Lower leg skin (tissue), 4 donors: ENCODE data around the gene VAMP7. TPM values are rescaled to one million over a fixed set of nuclear protein-coding genes. Genes with fewer than 3 reads are reported as not detected.
"Not testable (repeated sequence)": the region's sequence is repeated elsewhere in the genome, so short reads cannot be mapped to it uniquely, and the experiment has no call there.

ENCODE experiments used
- DNase-seq, 2 donors: peaks; one replicate each; pipeline ENCODE4 v3.0.0-alpha.2; 2019; ENCODE audit warnings: low spot score in 2 of 2
- H3K4me3 ChIP-seq: fragments of 200-600 bp; sonication (generic); 2 replicates; pipeline ENCODE4 v1.5.1; 2017; ENCODE audit warnings: mild to moderate bottlenecking, low read depth; ENCODE audit not compliant: poor library complexity, severe bottlenecking
- POLR2A ChIP-seq, 2 donors: fragments of 450-650 bp; IDR thresholded peaks; one replicate each; pipeline ENCODE4 v1.6.1; 2016 to 2017; ENCODE audit warnings: antibody characterized with exemption in 2 of 2, mild to moderate bottlenecking in 1 of 2, moderate library complexity in 1 of 2
- WGBS, 2 donors: methylation state at CpG; one replicate each; pipeline ENCODE4 v1.1.5; 2018; 5-methylcytosine and 5-hydroxymethylcytosine counted together
- intact Hi-C: fragments of 100-400 bp; cut with DNase I; formaldehyde crosslinking; loops from one replicate; pipeline ENCODE4 v1.15.0; 2023; ENCODE audit warnings: low total_unique reads
- total RNA-seq, 4 donors: library from RNA; depleted of rRNA; stranded (reverse); fragments of >200 nt; gene quantifications; one replicate each; pipeline ENCODE4 v1.1.0, GENCODE V29; 2016
- TF ChIP-seq, protein P1 (sequence below), 3 donors: fragments of 450-650 bp; IDR thresholded peaks; one replicate each; pipeline ENCODE4 v1.5.1; 2016; ENCODE audit warnings: antibody characterized with exemption in 3 of 3, mild to moderate bottlenecking in 3 of 3, moderate library complexity in 2 of 3

VAMP7 gene
- total RNA-seq, 4 donors from 2014 or later, result 24.8 to 28.2 (median 26.1) TPM

DNA sequence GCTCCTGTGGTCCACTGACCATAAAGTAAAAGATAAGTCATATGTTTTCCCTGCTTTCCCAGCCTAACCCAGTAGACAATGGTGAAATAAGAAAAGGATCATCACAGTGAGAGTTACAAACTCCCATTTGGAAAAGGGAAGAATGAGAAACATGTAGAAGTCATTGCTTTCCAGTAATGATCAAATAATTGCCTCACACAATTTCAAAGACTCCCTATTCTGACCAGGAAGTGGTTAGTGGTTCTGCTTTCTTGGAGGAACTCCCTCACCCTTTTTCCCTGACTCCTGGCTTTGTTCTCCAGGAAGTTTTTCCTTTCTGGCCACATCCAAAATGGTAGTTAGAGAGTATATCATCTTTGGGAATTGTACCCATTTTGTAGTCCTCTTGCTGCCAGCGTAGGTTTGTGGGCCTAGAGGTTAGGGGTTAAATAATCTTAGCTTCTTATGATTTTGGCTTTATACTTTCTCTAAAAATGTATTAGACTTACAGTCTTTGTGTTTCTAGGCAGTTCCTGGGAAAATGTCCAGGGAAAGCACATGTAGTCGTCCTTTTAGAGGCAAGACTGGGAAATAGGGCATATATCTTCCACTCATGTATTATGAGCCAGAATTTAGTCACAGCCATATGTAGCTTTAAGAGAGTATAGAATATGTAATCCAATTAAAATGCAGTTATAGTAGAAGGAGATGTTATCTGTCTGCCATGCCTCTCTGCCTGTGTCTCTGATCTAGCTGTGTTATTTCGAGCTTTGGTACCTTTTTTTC is 10.5 kb downstream of the VAMP7 start:
- TF ChIP-seq, protein P1, sequence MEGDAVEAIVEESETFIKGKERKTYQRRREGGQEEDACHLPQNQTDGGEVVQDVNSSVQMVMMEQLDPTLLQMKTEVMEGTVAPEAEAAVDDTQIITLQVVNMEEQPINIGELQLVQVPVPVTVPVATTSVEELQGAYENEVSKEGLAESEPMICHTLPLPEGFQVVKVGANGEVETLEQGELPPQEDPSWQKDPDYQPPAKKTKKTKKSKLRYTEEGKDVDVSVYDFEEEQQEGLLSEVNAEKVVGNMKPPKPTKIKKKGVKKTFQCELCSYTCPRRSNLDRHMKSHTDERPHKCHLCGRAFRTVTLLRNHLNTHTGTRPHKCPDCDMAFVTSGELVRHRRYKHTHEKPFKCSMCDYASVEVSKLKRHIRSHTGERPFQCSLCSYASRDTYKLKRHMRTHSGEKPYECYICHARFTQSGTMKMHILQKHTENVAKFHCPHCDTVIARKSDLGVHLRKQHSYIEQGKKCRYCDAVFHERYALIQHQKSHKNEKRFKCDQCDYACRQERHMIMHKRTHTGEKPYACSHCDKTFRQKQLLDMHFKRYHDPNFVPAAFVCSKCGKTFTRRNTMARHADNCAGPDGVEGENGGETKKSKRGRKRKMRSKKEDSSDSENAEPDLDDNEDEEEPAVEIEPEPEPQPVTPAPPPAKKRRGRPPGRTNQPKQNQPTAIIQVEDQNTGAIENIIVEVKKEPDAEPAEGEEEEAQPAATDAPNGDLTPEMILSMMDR (IDR thresholded peaks at IDR 0.05), result no peak
- TF ChIP-seq POLR2A (IDR thresholded peaks at IDR 0.05), result no peak
- no peak overlapping the region for H3K4me3 ChIP-seq
- intact Hi-C loops, result no loop called here
- WGBS, 2 donors, result 48 to 50% methylated on average over 3 of the region's 3 CpGs
- no peak for DNase-seq

DNA sequence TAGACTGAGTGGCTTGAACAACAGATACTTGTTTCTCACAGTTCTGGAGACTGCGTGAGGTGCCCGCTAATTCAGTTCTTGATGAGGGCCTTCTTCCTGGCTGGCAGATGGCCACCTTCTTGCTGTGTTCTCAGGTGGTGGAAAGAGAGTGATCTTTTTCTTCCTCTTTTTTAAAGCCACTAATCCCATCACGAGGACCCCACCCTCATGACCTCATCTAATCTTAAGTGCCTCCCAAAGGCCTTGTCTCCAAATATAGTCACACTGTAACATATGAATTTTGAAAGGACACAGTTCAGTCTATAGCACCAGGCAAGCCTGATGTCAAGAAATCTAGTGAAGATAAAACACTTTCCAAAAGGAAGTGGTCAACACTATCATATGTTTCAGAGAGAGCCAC is 12.4 kb downstream of the VAMP7 start:
- no peak for TF ChIP-seq POLR2A (IDR thresholded peaks at IDR 0.05)
- TF ChIP-seq, protein P1 (IDR thresholded peaks at IDR 0.05), result no peak
- intact Hi-C loops, result no loop called here
- WGBS, 2 donors, result 49 to 53% methylated on average over 3 of the region's 3 CpGs
- no peak overlapping the region for H3K4me3 ChIP-seq
- DNase-seq, result no peak

GRCh38 chrX:155896512-155896911 is 15.4 kb downstream of the VAMP7 start:
- 78 to 79% methylated on average over 4 of the region's 4 CpGs for WGBS, 2 donors
- H3K4me3 ChIP-seq, result no peak overlapping the region
- no peak for TF ChIP-seq POLR2A (IDR thresholded peaks at IDR 0.05)
- TF ChIP-seq, protein P1 (IDR thresholded peaks at IDR 0.05), result no peak
- intact Hi-C loops, result no loop called here
- no peak for DNase-seq

GRCh38 chrX:155899366-155899765 is 18.2 kb downstream of the VAMP7 start:
- whole genome bisulfite sequencing, 2 donors, result 70 to 77% methylated on average over 3 of the region's 3 CpGs
- TF ChIP-seq, protein P1 (IDR thresholded peaks at IDR 0.05), result no peak
- TF ChIP-seq POLR2A (IDR thresholded peaks at IDR 0.05), result no peak
- DNase-seq, result no peak
- intact Hi-C loops, result no loop called here
- H3K4me3 ChIP-seq, result no peak overlapping the region

GRCh38 chrX:155900765-155901164 is 19.6 kb downstream of the VAMP7 start:
- no peak for TF ChIP-seq POLR2A (IDR thresholded peaks at IDR 0.05)
- TF ChIP-seq, protein P1 (IDR thresholded peaks at IDR 0.05), result no peak
- intact Hi-C loops, result no loop called here
- 95 to 100% methylated on average over 2 of the region's 2 CpGs for WGBS, 2 donors
- H3K4me3 ChIP-seq, result no peak overlapping the region
- no peak for DNase-seq

- intact Hi-C loops, DNase-seq, H3K4me3 ChIP-seq: not testable (repeated sequence)
- WGBS, 2 donors, result 92 to 94% methylated on average over 23 to 26 of the region's 26 CpGs
Observed at GRCh38 chrX:155907661-155908060, 26.5 kb downstream of the VAMP7 start.
